ENCODE results near the gene FLAD1. TPM values are rescaled to one million over a fixed set of nuclear protein-coding genes. Genes with fewer than 3 reads are reported as not detected.

Gene FLAD1
- total RNA-seq (2022; extraction: Qiagen RNA extraction) = 38.0 to 45.6 TPM (median 44.1 TPM) in 5 replicates

DNA sequence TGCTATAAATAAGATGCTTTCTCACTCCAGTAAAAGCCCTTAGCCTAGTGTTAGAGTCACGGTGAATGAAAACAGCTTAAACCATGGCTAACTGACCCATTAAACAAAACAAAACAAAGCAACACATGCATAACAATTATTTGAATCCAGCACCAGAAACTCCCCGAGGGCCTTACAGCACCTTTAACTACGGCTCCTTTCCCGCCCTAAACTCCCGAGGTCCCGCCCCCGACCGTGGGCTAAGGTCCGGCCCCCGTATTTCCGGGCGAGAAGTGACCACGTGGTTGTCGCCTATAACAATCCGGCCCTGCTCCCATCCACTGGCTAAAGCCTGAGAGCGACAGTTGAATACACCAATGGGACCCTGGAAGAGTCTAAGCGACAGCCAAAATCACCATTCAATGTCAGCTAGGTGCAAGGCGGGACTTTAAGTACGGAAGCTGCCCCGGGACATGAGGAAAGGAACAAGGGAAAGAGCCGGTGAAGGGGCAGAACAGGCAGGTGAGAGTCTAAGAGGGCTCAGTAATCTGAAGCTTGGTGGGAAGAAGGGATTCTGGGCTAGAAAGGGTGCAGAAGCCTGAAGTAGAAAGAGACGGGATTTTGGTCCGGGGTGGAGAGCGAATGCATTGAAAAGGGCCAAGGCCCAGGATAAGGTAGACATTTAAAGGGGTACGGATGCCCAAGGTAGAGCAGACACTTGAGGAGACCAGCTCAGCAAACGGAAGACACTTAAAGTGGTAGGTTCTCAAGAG, at the start of gene FLAD1:
FLAD1 (plus strand) TSS at position 448 of the 752 bp plus-strand sequence. CDS start 351 bp downstream, outside the sequence.

DNA sequence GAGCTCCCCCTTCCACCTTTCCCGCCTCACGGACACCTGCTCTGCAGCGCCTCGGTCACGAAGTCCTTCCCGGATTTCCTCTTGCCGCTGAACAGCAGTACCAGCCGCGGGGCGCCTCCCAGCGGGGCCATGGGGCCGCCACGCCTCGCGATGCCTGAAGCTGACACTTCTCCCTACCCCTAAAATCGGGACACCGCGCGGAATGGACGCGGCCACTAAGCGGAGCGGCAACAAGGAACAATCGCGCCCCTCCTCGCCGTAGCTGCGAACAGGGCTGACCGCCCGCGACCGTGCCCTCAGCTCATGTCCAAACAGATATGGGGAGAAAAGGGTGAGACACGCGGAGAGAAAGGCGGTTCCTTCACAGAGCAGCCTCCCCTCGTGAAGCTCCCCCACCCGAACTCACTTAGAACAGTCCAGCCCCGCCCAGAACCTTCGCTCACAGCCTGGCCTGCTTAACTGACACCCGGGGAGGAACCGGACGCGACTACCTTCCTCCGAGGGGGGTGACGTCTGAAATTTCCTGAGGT, 46.5 kb upstream of the FLAD1 start, which contains the start of gene PMVK:
PMVK (minus strand) TSS at position 165 of the 530 bp plus-strand sequence; CDS start at position 131, 34 bp downstream.

DNA sequence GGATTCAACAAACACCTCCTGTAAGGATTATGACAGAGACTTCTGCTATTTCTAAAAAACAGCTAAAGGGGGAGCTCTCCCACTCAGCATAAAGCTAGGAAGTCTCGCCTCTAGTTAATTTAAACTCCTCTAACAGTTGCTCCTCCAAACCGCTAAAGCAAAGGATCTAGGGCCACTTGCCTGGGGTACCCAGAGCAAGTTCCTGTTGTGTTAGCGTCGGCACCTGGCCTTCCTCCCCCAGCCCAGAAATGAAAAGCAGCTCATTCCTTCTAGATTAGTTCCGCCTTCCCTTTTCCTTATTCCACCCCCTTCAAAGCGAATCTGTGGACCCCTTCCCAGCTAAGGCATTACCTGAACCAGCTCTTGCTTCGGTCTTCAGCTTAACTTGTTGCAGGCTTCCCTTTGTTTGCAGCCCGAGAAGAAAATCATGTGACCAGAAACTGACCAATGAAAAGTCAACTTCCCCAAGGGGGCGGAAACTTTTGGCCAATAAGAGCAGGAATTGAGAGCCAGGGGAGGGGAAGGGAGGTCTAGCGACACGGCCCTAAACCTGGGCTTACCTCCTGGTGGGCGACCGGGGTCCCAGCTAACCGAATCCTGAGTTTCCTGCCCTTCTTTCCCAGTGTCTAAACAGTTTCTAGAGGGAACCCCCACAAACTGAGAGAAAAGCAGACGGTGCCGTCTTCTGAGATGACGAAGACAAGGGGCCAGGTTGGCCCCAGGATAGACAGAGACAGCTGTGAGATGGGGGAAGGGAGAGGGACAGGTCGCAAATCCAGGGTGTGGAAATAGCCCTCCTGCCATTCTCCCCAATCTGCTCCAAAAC, 27.2 kb upstream of the FLAD1 start, which contains the start of gene PBXIP1:
PBXIP1 (minus strand) TSS at position 382 of the 826 bp plus-strand sequence. CDS start 2,378 bp downstream, outside the sequence.

DNA sequence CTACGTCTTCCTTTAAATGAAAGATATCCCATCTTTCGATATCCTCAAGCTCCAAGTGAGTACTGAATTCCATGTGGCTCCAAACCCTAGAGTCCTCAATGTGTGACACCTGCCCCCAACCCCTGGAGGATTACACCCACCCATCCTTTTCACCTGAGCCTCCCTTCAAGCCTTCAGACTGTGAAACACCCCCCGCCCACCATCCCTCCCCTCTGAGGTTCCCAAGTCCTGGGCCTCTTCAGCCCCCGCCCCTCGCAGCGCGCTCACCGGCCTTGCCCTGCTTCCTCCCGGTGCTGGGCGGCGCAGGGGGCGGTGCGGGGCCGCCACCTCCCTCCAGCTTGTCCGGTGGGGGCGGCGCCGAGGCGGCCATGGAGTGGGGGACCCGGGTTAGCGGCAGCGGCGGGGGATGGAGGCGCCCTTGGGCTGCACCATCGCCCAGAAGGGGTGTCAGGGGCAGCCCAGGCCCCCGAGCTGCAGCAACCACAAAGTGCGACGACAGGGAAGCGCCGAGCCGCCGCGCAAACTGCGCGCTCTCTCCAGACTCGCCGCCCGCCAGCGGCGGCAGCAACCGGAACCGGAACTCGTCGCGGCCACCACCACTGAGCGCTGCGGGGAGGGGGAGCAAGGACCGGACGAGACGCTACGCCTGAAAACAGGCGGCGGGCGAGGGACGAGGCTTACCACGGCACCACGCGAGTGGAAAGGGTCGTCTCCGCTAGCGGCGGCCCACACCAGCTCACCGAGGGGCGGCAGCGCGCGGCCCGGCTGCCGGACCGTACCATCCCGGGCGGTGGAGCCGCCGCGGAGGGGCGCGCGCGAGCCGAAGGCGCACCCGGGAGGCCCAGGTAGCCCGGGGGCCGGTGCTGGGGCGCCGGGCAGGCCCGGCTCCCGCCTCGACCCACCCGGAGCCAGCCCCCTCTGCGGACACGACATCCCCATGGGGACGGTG, 21.7 kb upstream of the FLAD1 start, which contains the start of gene PYGO2:
PYGO2 (minus strand) TSS at position 576 of the 949 bp plus-strand sequence; CDS start at position 370, 206 bp downstream.

DNA sequence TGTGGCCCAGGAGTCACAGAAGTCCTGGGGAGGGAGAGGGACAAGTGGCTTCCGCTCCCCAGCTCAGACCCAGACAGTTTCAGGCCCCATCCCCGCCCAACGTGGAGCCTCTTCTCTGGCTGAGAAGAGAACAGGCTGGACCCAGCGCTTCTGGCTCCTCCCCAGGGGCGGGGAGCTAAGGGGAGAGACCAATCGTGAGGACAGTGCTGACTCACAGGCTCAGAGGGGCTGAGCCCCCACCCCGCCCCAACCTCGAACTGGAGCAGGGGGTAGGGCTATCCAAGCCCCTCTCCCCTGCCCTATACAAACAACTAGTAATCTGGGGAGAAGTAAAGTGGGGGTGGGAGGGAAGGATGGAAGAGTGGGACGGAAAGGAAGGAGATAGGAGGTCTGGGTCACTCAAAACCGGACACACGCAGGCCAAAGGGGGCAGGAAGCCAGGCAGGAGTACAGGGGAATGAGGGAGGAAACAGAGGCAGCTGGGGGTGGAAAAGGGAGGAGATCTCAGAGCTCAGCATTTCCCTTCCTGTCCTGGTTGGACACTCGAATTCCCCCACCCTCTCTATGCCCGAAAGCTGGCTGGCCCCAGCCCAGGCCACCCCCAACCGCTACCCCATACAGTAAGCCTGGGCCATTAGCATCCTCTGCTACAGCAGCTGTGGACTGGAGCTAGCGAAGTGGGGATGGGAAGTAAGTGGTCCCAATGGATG, 12.4 kb upstream of the FLAD1 start, which contains the start of gene SHC1:
SHC1 (minus strand) TSS at position 117 of the 710 bp plus-strand sequence. CDS start 221 bp downstream, outside the sequence.

DNA sequence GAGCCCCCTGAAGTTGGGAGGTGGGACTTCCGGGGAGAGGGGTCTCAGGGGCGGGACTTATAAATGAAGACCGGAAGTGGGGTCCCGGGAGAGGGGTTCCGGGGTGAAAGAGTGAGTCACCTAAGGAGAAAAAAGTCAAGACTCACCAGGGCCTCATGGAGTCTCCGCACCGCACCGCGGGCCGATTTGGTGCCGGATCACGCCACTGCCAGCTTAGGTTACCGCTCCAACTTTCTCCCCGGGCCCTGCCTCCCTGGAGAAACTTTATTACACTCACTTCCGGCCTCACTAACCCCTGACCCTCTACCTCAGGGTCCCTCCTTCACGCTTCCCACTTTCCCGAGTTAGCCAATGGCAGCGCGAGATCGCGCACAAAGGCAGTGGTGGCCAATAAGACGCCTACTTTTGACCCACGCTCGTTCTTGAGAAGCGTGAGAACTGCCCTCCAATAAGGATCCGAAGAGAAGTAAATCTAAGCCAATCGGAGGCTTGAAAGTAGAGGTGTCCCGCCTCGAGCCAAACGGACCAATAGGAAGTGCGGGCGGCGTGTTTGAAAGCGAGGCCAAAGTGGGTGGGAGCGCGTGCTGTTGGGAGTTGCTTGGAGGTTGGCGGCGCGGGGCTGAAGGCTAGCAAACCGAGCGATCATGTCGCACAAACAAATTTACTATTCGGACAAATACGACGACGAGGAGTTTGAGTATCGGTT, 8.9 kb upstream of the FLAD1 start, which contains the start of gene CKS1B:
CKS1B (plus strand) TSS at position 580 of the 706 bp plus-strand sequence; CDS start at position 645, 65 bp downstream.

DNA sequence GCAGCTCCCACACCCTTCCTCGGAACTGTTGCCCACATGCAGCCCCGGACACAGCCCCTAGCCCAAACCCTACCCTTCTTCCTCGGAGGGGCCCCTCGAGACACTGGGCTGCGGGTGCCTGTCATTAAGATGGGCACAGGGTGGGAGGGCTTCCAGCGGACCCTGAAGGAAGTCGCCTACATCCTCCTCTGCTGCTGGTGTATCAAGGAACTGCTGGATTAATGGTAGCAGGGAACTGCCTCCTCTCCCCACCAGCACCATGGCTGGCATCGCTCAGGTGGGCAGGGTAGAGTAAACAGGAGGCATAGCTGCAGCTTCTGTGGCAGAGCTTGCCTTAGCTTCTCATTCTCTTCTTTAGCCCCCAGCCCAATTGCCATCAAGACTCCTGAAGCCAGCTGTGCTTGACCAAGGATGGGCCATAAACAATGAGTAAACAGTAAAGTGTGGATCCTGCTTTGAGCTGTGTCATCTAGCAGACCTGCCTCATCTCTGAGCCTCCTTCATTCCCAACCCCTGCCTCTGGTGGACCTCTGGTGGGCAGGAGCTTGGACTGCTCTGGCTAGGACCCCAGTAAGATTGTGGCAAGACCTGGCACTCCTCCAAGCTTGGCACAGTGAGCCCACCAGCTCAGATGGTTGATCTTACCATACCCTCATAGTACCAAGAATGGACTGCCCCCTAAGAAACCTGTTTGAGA, 10.6 kb downstream of the FLAD1 start, which contains the start of gene LENEP:
LENEP (plus strand) TSS at position 15 of the 697 bp plus-strand sequence; CDS start at position 37, 22 bp downstream.

DNA sequence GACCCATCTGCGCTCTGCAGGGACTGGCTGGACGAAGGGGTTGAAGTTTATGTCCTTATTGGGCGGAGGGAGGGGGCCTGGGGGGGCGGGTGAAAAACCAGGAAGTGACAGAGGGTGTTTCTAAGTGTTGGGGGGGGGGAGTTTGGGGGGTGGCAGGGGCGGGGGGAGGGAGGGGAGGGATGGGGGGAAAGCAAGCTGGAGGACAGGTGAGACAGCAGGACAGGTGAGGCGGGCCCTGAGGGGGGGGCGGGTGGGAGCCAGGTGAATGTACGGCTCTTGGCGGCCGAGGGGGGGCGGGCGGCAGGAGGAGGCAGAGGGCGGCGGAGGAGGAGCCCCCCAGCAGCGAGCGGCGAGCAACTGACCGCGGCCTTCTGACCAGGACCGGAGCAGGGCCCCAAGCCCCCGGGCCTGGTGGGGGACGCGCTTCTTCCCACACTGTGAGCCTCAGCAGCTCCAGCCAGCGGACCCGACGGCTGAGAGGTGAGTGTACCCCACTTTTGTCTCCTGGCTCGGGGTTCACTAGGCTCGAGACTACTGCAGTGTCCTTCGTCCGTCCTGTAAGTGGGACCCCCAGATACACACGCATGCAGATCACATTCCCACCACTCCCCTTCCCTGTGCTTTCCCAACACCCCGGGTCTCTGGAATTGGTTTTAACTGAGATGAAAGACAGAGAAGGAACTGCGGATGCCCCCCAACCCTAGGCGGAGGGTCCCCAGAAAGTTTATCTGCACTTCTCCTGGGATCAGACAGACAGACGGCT, 19.5 kb downstream of the FLAD1 start, which contains the start of gene ZBTB7B:
ZBTB7B (plus strand) TSS at position 339 of the 763 bp plus-strand sequence. CDS start 11,859 bp downstream, outside the sequence.

DNA sequence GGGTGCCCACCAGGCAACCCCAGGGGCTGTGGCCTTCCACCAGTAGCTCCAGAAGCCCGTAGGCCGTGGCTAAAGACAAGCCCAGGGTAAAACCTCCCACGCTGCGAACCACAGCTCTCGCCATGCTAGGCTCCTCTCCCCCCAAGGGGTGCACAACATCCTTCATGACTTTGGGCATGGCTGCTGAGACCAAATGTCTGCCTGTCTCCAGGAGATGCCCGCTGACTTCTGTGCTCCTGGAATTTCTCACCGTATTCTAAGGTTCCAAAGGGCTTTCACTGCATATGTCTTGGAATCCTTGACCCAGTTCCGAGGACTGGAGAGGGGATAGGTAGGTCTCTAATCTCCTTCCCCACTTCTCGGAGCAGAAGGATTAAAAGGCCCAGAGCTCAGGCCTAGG, 50.4 kb downstream of the FLAD1 start, which contains the start of the genes DCST1 and DCST2:
DCST1 (plus strand) TSS at position 301 of the 400 bp plus-strand sequence. CDS start 213 bp downstream, outside the sequence.
DCST2 (minus strand) TSS at position 258 of the 400 bp plus-strand sequence; CDS start at position 178, 80 bp downstream.

Other genes with a start within 250 kb of the FLAD1 start
- gene KCNN3, start 113.1 kb upstream of the FLAD1 start, total RNA-seq (2022; extraction: Qiagen RNA extraction) = 0.03 to 0.06 TPM (median 0.05 TPM) in 5 replicates
- gene PMVK, start 46.6 kb upstream of the FLAD1 start, total RNA-seq (2022; extraction: Qiagen RNA extraction) = 39.6 to 50.3 TPM (median 45.3 TPM) in 5 replicates
- gene PBXIP1, start 27.2 kb upstream of the FLAD1 start, total RNA-seq (2022; extraction: Qiagen RNA extraction) = 13.5 to 15.9 TPM (median 14.6 TPM) in 5 replicates
- 21.6 to 23.1 TPM (median 21.9 TPM) in 5 replicates for gene PYGO2, start 21.6 kb upstream of the FLAD1 start, total RNA-seq (2022; extraction: Qiagen RNA extraction)
- gene SHC1, start 12.6 kb upstream of the FLAD1 start, total RNA-seq (2022; extraction: Qiagen RNA extraction) = 219 to 266 TPM (median 254 TPM) in 5 replicates
- gene CKS1B, start 8.7 kb upstream of the FLAD1 start, total RNA-seq (2022; extraction: Qiagen RNA extraction) = 307 to 357 TPM (median 343 TPM) in 5 replicates
- not detected in 5 replicates for gene LENEP, start 10.2 kb downstream of the FLAD1 start, total RNA-seq (2022; extraction: Qiagen RNA extraction)
- gene ZBTB7B, start 19.5 kb downstream of the FLAD1 start, total RNA-seq (2022; extraction: Qiagen RNA extraction) = 41.1 to 55.1 TPM (median 52.6 TPM) in 5 replicates
- 0.37 to 1.2 TPM (median 0.71 TPM) in 5 replicates for gene DCST2, start 50.4 kb downstream of the FLAD1 start, total RNA-seq (2022; extraction: Qiagen RNA extraction)
- gene DCST1, start 50.5 kb downstream of the FLAD1 start, total RNA-seq (2022; extraction: Qiagen RNA extraction) = 0.05 to 0.07 TPM in 2 of 5 replicates, not detected in the others
- gene ADAM15, start 68.0 kb downstream of the FLAD1 start, total RNA-seq (2022; extraction: Qiagen RNA extraction) = 76.8 to 119 TPM (median 109 TPM) in 5 replicates
- gene EFNA4, start 80.4 kb downstream of the FLAD1 start, total RNA-seq (2022; extraction: Qiagen RNA extraction) = 15.5 to 17.4 TPM (median 16.3 TPM) in 5 replicates
- gene EFNA3, start 95.5 kb downstream of the FLAD1 start, total RNA-seq (2022; extraction: Qiagen RNA extraction) = 12.3 to 14.8 TPM (median 14.2 TPM) in 5 replicates
- gene EFNA1, start 144.5 kb downstream of the FLAD1 start, total RNA-seq (2022; extraction: Qiagen RNA extraction) = 21.7 to 30.6 TPM (median 26.3 TPM) in 5 replicates
- 31.8 to 37.5 TPM (median 32.9 TPM) in 5 replicates for gene SLC50A1, start 152.5 kb downstream of the FLAD1 start, total RNA-seq (2022; extraction: Qiagen RNA extraction)
- 74.0 to 113 TPM (median 104 TPM) in 5 replicates for gene DPM3, start 157.2 kb downstream of the FLAD1 start, total RNA-seq (2022; extraction: Qiagen RNA extraction)
- gene KRTCAP2, start 190.0 kb downstream of the FLAD1 start, total RNA-seq (2022; extraction: Qiagen RNA extraction) = 212 to 265 TPM (median 253 TPM) in 5 replicates
- gene TRIM46, start 190.5 kb downstream of the FLAD1 start, total RNA-seq (2022; extraction: Qiagen RNA extraction) = 2.0 to 3.1 TPM (median 2.9 TPM) in 5 replicates
- gene THBS3, start 224.6 kb downstream of the FLAD1 start, total RNA-seq (2022; extraction: Qiagen RNA extraction) = 6.3 to 9.1 TPM (median 8.6 TPM) in 5 replicates
- 67.5 to 77.3 TPM (median 75.2 TPM) in 5 replicates for gene MTX1, start 225.4 kb downstream of the FLAD1 start, total RNA-seq (2022; extraction: Qiagen RNA extraction)